Natural killer cell (primary cell): ENCODE results near the gene ZFYVE19. TPM values are rescaled to one million over a fixed set of nuclear protein-coding genes. Genes with fewer than 3 reads are reported as not detected.
A peak's percentile ranks its signal among the peaks of the same experiment; 100 is the strongest.

Experiments
- ATAC-seq, 3 donors: fragments of 150-1000 bp in 2 of 3; fragments of 200-7000 bp in 1 of 3; cut with Tn5 transposase; 1 replicate in 1 of 3; 2 replicates in 2 of 3; pipeline ENCODE4 v1.10.0; 2021; ENCODE audit warnings: mild to moderate bottlenecking in 2 of 3, moderate library complexity in 2 of 3
- DNase-seq, 2 donors: peaks; one replicate each; pipeline versions ENCODE4 v3.0.0 to v3.0.0-alpha.2; 2013 to 2021; ENCODE audit warnings: mixed read lengths in 1 of 2
- H3K27ac ChIP-seq: one replicate; pipeline ENCODE4 v1.5.1; 2013; ENCODE audit warnings: mild to moderate bottlenecking, low read length
- H3K27me3 ChIP-seq: one replicate; pipeline ENCODE4 v1.6.1; 2013; ENCODE audit warnings: low read length; ENCODE audit not compliant: control insufficient read depth, insufficient read depth
- H3K36me3 ChIP-seq: one replicate; pipeline ENCODE4 v1.6.1; 2013; ENCODE audit warnings: low read length; ENCODE audit not compliant: control insufficient read depth, insufficient read depth
- H3K4me1 ChIP-seq: one replicate; pipeline ENCODE4 v1.6.1; 2013; ENCODE audit warnings: low read length; ENCODE audit not compliant: control insufficient read depth, insufficient read depth
- H3K4me3 ChIP-seq: one replicate; pipeline ENCODE4 v1.5.1; 2013; ENCODE audit warnings: low read length
- H3K9me3 ChIP-seq: one replicate; pipeline ENCODE4 v1.6.1; 2013; ENCODE audit warnings: low read length; ENCODE audit not compliant: control insufficient read depth, insufficient read depth
- H3K27ac Mint-ChIP-seq, 2 donors: one replicate each; pipeline ENCODE4 v1.8.0; 2022; ENCODE audit warnings: mild to moderate bottlenecking in 2 of 2, mixed read lengths in 2 of 2, moderate library complexity in 1 of 2
- H3K27me3 Mint-ChIP-seq, 2 donors: one replicate each; pipeline ENCODE4 v1.8.0; 2022; ENCODE audit warnings: low read depth in 2 of 2, mixed read lengths in 2 of 2
- H3K36me3 Mint-ChIP-seq: one replicate; pipeline ENCODE4 v1.8.0; 2022; ENCODE audit warnings: mixed read lengths
- H3K4me1 Mint-ChIP-seq, 2 donors: one replicate each; pipeline ENCODE4 v1.8.0; 2022; ENCODE audit warnings: mixed read lengths in 2 of 2
- H3K4me3 Mint-ChIP-seq: one replicate; pipeline ENCODE4 v1.8.0; 2022; ENCODE audit warnings: mild to moderate bottlenecking, moderate library complexity, mixed read lengths
- H3K9me3 Mint-ChIP-seq, 2 donors: one replicate each; pipeline ENCODE4 v1.8.0; 2022; ENCODE audit warnings: mixed read lengths in 2 of 2
- WGBS: methylation state at CpG from one replicate; pipeline ENCODE4 v1.1.7; 2013; ENCODE audit warnings: missing lambda C conversion rate; ENCODE audit not compliant: insufficient coverage; 5-methylcytosine and 5-hydroxymethylcytosine counted together
- intact Hi-C: fragments of 100-400 bp; cut with micrococcal nuclease; formaldehyde crosslinking; loops from one replicate; pipeline ENCODE4 v1.14.2; 2022
- total RNA-seq, 4 donors: library from RNA; stranded (reverse); fragments of 120-200 nt in 1 of 4; gene quantifications; one replicate each; pipeline versions ENCODE4 v1.2.3 to v1.2.4, GENCODE V29; 2013 to 2022
- TF ChIP-seq, protein P1 (sequence below): fragments of 200-600 bp; IDR thresholded peaks from one replicate; pipeline ENCODE4 v1.8.0; 2022; ENCODE audit warnings: antibody characterized with exemption

The ZFYVE19 gene
- total RNA-seq, 3 donors from 2014 or later (not counting 1 experiment from before 2014, with no cell fraction given): 16.4 to 19.7 (median 18.5) TPM

GRCh38 chr15:40845036-40845435 lies 38.1 kb downstream of the ZFYVE19 start:
- TF ChIP-seq, protein P1, sequence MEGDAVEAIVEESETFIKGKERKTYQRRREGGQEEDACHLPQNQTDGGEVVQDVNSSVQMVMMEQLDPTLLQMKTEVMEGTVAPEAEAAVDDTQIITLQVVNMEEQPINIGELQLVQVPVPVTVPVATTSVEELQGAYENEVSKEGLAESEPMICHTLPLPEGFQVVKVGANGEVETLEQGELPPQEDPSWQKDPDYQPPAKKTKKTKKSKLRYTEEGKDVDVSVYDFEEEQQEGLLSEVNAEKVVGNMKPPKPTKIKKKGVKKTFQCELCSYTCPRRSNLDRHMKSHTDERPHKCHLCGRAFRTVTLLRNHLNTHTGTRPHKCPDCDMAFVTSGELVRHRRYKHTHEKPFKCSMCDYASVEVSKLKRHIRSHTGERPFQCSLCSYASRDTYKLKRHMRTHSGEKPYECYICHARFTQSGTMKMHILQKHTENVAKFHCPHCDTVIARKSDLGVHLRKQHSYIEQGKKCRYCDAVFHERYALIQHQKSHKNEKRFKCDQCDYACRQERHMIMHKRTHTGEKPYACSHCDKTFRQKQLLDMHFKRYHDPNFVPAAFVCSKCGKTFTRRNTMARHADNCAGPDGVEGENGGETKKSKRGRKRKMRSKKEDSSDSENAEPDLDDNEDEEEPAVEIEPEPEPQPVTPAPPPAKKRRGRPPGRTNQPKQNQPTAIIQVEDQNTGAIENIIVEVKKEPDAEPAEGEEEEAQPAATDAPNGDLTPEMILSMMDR: no peak
- Mint-ChIP-seq H3K4me3 (peak overlapping the region; percentile 76), H3K9me3 (no peaks in the 10 kb centered on the region), H3K27me3 (peaks cover 20 to 24% of the 10 kb centered on the region in 2 donors), H3K36me3 (no peaks in the 10 kb centered on the region), H3K4me1 (peaks cover 6% of the 10 kb centered on the region in 2 donors), H3K27ac (no peak overlapping the region)
- DNase-seq: no peak
- intact Hi-C loops: no loop called here
- H3K4me1 ChIP-seq: peaks cover 34% of the 10 kb centered on the region
- WGBS: 65% methylated on average over 11 of the region's 12 CpGs
- H3K36me3 ChIP-seq: no peaks in the 10 kb centered on the region
- H3K27ac ChIP-seq: no peak overlapping the region
- peaks cover 12% of the 10 kb centered on the region for H3K27me3 ChIP-seq
- peak overlapping the region; percentile 36 for H3K4me3 ChIP-seq
- no peak for ATAC-seq
- no peaks in the 10 kb centered on the region for H3K9me3 ChIP-seq

DNA sequence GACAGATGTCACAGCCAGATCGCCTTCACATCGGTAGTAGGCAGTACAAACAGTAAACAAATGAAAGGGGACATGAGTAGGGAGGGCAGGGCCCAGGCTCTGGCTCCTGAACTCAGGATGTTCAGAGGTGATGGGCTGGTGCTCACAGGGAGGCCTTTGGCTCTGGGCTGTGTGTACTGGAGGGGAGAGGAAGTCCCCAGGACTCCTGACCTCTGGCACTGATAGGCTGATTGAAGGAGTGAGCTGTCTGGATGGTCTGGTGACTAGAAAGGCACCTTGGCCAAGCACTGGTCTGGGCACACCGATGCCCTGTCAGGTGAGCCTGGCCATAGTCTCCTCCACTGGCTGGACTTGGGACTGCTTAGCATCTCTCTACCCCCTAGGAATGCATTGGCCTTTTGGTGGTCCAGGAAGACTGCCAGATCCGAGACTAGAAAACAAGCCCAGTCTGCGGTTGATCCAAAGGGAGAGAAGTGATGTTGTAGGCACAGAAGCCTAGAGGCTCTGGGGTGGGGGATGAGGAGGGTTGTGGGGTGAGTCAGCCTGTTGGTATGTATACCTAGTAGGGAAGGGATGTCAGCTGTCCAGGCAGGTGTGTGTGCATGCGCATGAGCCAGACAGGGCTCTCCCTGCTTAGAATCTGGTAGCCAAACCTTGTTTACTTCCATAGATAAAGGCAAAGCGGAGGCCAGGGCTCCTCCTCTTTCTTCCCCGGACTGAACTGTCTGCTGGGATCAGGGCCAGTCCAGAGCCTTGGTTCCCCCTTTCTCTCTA lies 38.8 kb downstream of the ZFYVE19 start:
- peak overlapping the region; percentile 21 for H3K4me3 Mint-ChIP-seq
- no peak overlapping the region for H3K27ac Mint-ChIP-seq
- Histone ChIP-seq H3K4me1 (peaks cover 34% of the 10 kb centered on the region), H3K4me3 (no peak overlapping the region), H3K9me3 (no peaks in the 10 kb centered on the region), H3K27ac (no peak overlapping the region), H3K36me3 (no peaks in the 10 kb centered on the region), H3K27me3 (peaks cover 12% of the 10 kb centered on the region)
- no peaks in the 10 kb centered on the region for H3K36me3 Mint-ChIP-seq
- TF ChIP-seq, protein P1: no peak
- H3K9me3 Mint-ChIP-seq: no peaks in the 10 kb centered on the region
- ATAC-seq: no peak
- peaks cover 20 to 28% of the 10 kb centered on the region in 2 donors for H3K27me3 Mint-ChIP-seq
- no peak for DNase-seq
- peaks cover 6% of the 10 kb centered on the region in 2 donors for H3K4me1 Mint-ChIP-seq
- 90% methylated on average over 8 of the region's 8 CpGs for WGBS
- intact Hi-C loops: no loop called here

- no peak overlapping the region for H3K27ac Mint-ChIP-seq
Observed at GRCh38 chr15:40846841-40847222, 39.9 kb downstream of the ZFYVE19 start.

More at GRCh38 chr15:40846841-40847222, 39.9 kb downstream of the ZFYVE19 start:
- Histone ChIP-seq H3K4me3 (no peak overlapping the region), H3K4me1 (peaks cover 34% of the 10 kb centered on the region), H3K27me3 (peaks cover 12% of the 10 kb centered on the region), H3K27ac (peak overlapping the region; percentile 2), H3K9me3 (no peaks in the 10 kb centered on the region), H3K36me3 (no peaks in the 10 kb centered on the region)
- intact Hi-C loops: no loop called here
- Mint-ChIP-seq H3K27me3 (peaks cover 12 to 30% of the 10 kb centered on the region in 2 donors), H3K4me1 (peaks cover 6% of the 10 kb centered on the region in 2 donors), H3K36me3 (no peaks in the 10 kb centered on the region), H3K9me3 (no peaks in the 10 kb centered on the region), H3K4me3 (no peak overlapping the region)
- ATAC-seq: no peak
- TF ChIP-seq, protein P1: no peak
- DNase-seq: no peak
